WI38 (cell line): ENCODE data around the gene UBL4A.

Source experiments
- H3K4me3 ChIP-seq: 2 replicates; pipeline ENCODE4 v1.5.1; 2011; ENCODE audit warnings: low read depth, mild to moderate bottlenecking, control low read depth, low read length
- TF ChIP-seq, protein P1 (sequence below): IDR thresholded peaks from 2 replicates; pipeline ENCODE4 v1.5.1; 2012; ENCODE audit warnings: low read depth, mild to moderate bottlenecking, control low read depth, low read length

Gene UBL4A

DNA sequence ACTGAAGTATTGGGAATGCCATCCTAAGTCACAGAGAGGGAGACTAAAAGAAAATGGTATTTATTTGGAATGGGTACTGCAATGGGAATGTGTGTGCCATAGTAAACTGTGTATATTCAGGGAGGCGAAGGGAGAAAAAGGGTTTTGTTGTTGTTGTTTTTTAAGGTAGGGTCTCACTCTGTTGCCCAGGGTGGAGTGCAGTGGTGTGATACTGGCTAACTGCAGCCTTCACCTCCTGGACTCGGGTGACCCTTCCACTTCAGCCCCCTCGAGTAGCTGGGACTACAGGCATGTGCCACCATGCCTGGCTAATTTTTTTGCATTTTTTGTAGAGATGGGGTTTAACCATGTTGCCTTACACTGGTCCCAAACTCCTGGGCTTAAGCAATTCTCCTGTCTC is 8.3 kb upstream of the UBL4A start:
- TF ChIP-seq, protein P1, sequence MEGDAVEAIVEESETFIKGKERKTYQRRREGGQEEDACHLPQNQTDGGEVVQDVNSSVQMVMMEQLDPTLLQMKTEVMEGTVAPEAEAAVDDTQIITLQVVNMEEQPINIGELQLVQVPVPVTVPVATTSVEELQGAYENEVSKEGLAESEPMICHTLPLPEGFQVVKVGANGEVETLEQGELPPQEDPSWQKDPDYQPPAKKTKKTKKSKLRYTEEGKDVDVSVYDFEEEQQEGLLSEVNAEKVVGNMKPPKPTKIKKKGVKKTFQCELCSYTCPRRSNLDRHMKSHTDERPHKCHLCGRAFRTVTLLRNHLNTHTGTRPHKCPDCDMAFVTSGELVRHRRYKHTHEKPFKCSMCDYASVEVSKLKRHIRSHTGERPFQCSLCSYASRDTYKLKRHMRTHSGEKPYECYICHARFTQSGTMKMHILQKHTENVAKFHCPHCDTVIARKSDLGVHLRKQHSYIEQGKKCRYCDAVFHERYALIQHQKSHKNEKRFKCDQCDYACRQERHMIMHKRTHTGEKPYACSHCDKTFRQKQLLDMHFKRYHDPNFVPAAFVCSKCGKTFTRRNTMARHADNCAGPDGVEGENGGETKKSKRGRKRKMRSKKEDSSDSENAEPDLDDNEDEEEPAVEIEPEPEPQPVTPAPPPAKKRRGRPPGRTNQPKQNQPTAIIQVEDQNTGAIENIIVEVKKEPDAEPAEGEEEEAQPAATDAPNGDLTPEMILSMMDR = no peak
- H3K4me3 ChIP-seq = no peak overlapping the region

- TF ChIP-seq, protein P1 = no peak
- peak within 1 kb of the TSS; percentile 61 for H3K4me3 ChIP-seq
Measured at GRCh38 chrX:154490414-154491083, 4.1 kb upstream of the UBL4A start, which contains the start of gene SLC10A3. SLC10A3 (minus strand) TSS chrX:154490629; CDS start chrX:154488940, 1,689 bp downstream.

DNA sequence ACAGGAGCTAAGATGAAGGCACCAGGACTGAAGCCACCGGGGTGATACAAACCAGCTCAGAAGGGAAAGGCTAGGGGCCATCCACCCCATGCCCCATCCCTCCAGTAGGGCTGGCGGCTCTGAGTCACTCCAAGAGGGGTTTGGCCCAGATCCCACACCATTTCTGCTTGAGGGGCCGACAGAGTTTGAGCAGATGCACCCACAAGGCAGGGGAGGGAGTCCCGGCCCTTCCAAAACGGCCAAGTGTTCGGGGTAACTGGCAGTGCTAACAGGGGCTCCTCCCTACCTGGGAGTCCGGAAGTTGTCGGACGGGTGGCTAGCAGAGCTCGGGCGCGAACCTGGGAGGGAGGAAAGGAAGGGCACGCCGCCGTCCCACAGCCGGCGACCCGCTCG is 3.6 kb upstream of the UBL4A start:
- H3K4me3 ChIP-seq = peak overlapping the region; percentile 61
- TF ChIP-seq, protein P1 = no peak

DNA sequence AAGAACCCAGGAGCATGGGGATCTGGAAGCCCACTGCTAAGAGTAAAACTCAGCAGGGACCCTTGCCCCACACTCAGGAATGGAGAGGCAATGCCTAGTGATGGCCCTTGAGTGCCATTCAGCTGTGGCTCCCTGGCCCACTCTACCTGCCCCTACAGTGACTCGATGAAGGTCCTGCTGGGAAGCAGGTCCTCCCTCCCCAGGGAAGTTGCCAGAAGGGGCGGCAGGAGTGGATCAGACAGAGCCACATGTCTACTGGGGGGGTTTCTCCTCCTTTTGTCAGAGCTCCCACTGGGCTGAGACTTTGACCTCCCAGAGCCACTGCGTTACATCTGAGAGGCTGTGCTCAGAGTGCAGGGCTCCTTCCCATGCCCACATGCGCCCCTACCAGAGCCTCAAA is 2.8 kb upstream of the UBL4A start:
- TF ChIP-seq, protein P1 = no peak
- no peak overlapping the region for H3K4me3 ChIP-seq

- TF ChIP-seq, protein P1 = no peak
- no peak overlapping the region for H3K4me3 ChIP-seq
Measured at GRCh38 chrX:154488336-154489075, 2.1 kb upstream of the UBL4A start.

- H3K4me3 ChIP-seq = no peak overlapping the region
- TF ChIP-seq, protein P1 = no peak
Measured at GRCh38 chrX:154487518-154488290, 1.3 kb upstream of the UBL4A start.
